Left hindlimb (tissue), 1 donor: Measurements from ENCODE around the gene C10orf71.

Experiments used
- DNase-seq: peaks from one replicate; pipeline ENCODE4 v3.0.0-alpha.2; 2018

Gene C10orf71

DNA sequence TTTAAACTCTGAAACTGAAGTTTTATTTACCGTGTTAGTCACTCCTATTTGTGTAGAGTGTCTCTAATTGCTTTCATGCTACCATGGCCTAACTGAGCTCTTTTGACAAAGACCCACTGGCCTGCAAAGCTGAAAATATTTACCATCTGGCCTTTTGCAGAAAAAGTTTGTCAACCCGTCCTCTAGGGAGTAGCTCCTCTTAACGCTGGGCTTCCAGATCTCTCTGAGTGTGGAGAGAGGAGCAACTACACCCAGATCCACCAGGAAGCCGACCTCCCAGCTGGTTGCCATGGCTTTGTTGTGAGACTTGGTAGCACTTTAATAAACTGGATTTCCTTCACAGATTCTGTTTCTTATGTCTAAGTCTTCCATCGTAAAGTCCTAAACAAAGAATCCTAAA, 4.2 kb upstream of the C10orf71 start:
- no peak for DNase-seq

DNA sequence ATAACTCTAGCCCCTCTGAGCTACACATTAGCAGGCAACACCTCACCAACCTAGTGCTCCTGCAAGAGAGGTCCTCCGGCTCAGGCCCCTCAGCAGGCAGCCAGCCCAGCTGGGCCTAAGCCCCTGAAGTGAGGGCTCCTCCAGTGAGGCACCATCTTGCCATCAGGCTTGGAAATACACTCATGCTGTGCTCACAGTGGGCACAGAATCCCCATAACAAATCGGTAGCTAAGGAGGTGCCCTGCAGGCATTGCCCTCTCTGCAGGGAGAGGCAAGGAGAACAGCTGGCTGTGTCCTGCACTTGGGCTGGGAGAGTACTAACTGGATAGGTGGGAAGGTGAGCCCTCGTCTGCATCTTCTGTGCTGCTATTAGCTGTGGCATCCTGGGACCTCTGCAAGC, 3.7 kb upstream of the C10orf71 start:
- DNase-seq, result no peak

- DNase-seq, result no peak
Measured at GRCh38 chr10:49296382-49296781, 2.6 kb upstream of the C10orf71 start.

DNA sequence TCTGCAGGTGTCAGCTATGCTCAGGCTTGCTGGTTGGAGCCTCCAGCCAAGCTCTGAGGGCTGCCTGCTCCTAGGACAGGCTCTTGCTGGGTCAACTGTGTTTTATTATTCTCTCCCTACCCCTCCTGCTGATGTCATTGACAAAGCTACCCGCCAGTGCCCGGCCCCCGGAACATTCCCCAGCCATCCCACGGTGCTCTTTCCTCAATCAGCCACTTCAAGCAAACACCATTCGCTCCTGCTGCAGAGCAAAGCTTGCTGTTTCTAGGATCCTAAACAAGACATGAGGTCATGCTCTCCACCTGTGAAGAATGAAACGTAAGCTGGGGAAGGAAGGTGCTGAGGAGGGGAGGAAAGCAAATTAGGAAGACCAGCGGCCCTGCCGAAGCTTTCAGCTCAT, 2.1 kb upstream of the C10orf71 start:
- no peak for DNase-seq

DNA sequence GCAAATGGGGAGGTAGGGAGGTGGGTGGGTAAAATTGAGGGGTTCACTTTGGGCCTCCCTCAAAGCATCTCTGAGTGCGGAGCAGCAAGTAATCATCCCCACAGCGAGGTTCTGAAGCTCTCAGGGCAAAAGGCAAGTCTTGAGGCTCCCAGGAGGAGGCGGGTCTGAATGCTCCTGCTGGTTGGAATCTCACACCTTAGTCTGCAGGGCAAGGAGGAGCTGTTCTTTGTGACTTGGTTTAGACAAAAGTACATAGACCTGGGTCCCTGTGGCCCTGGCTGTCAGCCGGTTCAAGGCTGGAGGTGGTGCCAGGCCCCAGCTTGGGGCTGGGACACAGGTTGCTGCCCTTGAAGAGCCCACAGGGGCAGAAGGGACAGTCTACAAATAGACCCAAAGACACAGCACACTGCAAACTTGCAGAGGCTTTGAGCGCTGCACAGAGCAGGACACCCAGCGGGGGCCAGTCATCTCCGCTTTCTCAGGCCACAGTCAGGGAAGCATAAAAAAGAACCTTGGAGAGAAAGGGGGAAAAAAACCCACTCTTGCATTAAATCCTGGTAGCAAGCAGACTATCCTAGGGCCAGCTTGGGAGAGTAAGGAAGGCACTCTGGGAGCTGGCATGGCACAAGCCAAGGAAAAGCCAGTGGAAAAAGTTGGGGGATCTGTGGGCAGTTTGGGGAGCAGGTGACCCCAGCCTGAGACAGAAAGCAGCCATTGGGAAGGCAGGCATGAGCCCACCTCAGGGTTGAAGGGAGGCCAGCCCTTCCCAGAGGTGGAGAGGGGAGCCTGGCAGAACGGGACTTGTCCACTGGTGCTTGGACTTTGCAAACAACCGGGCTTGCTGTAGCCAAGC, 926 bp upstream of the C10orf71 start:
- no peak for DNase-seq

- DNase-seq, result peak; percentile 51
Measured at GRCh38 chr10:49298671-49298982, 343 bp upstream of the C10orf71 start.

- no peak for DNase-seq
Measured at GRCh38 chr10:49299816-49300139, 808 bp downstream of the C10orf71 start.

DNA sequence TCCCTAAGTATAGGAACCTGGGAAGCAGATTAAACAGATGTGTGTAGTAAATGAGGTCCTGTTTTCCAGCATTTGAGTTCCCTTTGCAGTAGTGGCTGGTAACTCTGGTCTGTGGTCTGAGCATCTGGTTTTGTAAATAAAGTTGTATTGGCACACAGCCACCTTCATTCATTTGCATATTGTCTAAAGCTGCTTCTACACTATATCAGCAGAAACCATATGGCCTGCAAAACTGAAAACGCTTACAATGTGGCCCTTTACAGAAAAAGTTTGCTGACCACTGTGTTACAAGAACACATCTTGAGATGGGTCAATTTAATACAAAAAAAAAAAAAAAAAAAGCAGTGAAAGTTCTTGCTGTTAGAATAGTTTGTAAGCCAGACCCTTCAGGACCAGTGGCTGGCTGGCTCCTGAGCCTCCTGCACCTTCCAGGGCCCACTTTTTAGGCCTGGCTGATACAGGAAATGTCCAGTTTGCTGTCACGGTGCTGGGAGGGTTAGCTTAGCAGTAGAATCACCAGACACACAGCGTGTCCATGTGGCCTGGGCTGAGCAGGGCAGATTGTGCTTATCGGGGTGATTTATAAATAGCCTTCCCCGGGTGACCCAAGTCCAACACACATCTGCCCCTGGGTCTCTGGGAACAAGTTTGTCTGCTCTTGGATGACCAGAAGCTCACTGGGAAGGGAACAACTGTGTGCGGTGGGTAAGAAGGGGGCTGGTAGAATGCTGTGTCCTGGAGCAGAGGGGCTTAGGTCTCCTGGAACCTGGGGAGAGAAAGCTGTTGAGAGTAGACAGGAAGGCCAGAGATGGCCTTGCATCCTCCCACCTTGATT, 1.4 kb downstream of the C10orf71 start:
- DNase-seq, result no peak

DNA sequence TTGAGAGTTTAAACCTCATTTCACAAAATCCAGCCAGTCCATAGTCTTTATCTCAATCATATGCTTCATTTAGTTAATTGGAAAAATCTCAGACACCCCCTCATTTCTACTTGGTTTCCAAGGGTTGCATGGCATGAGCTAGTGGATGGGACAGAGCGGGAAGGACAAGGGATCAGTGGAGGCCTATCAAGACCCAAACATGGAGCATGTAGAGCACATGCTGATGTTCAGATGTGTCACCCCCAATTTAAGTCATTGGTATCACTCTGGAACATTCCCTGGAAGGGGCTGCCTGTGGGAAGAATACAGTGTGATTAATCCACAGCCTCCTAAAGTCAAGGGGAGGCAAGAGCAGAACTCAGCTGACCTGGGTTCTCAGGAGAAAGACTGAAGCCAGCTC, 2.3 kb downstream of the C10orf71 start:
- no peak for DNase-seq

GRCh38 chr10:49302088-49302487, 3.1 kb downstream of the C10orf71 start:
- no peak for DNase-seq

DNA sequence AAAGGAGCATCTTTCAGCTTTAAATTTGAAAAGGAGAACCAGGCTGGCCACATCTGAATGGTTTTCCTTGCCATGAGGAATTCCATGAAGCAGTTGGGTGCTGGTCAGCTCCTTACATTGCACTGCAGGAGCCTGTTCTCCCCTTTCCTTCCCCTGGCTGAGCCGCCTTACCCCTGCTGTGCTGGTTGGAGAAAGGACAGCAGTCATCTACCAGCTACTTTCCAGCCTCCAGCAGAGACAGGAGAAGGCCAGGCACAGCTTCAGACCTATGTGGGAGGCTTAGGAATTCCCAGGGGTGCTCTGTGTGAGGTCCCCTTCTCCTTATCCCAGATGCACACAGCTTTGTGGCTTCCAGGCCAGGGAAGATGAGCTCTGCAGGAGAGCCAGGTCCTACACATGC, 4.7 kb downstream of the C10orf71 start:
- DNase-seq, result no peak

GRCh38 chr10:49304137-49304536, 5.2 kb downstream of the C10orf71 start:
- no peak for DNase-seq

- no peak for DNase-seq
Measured at GRCh38 chr10:49307921-49308320, 9.0 kb downstream of the C10orf71 start.

DNA sequence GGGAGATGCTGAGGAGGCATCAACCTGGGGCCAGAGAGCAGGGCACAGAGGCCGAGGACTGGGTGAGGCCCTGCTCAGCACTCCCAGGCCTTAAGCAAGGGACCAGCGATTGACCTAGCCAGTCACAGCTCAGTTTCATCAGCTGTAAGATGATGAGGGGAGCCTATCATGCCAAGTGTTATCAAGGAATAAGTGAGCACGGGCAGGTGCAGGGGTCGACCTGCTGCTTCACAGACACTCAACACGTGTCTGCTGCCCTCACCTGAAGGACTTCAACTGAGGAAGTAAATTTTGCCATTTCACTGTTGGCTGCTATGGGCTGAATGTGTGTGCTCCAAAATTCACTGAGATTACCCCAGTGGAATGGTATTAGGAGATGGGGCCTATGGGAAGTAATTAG, 9.9 kb downstream of the C10orf71 start:
- no peak for DNase-seq

DNA sequence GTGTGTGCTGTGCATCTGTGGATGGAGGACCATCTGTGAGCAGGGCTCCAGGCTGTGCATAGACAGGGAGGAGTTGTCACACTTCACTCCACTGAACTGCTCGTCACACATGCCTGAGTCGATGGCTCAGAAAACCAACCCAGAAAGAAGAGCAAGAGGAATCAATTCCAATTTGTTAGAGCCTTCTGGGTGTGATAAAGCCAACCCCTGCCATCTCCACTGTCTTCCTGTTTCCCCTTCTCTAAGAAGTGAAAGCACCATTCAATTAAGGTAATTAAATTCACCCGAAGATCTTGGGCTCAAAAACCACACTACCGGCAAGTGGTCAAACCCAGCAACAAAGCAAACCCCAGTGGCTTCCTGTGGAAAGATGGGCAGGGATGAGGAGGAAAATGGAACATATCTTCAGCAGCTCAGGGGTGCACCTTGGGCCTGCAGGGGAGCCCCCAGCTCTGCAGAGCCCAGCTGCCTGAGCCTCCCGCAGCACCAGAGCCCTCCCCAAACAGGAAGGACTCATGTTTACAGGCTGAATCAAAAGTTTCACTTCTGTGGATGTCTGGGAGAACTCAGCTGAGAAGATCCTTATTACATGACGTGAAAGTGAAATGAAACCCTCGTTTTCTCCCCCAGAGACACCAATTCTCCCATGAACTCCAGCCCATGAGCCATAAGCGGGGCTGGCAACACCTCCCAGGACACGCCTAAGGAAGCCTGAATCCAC, 10.9 kb downstream of the C10orf71 start:
- DNase-seq, result no peak

DNA sequence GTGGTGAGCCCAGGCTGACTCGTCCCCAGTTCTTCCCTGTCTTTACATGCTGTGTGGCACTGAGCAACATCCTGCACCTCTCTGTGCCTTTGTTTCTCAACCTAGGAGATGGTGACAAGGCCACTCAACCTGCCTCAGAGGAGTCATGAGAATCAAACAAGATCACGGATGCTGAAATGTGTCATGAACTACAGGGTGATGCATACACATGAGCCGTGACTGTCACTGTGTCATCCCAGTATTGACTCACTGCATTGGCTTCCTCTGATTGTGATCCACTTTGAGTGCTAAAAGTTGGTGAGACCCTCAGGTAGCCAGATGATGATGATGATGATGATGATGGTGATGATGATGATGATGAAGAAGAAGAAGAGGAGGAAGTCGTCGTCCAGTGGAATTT, 11.5 kb downstream of the C10orf71 start:
- DNase-seq, result no peak

DNA sequence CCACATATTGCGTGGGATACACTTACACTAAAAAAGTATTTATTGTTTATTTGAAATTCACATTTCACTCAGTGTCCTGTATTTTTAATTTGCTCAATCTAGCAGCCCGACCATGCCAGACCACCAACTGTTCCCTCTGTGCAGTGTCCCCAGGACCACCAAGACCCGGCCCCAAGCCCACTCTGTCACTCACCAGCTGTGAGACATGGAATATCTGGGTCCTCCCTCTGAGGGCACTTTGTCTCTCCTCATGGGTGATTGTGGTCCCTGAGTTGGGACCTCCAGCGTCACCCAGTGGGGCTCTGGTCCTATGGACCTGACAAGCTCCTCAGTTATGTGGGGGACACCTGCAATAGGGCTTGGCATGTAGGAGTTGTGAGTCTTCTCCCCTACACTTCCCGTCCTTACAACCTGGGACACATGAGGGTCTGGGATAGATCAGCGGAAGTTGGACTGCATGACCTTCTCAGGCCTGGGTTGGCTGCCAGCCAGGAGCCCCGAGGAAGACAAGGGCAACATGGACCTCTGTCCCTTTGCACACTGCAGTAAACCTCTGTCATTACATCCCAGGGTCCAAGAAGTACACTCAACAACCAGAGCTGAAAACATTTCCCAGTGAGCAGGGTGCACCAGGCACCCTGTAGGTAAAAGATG, 12.1 kb downstream of the C10orf71 start:
- DNase-seq, result no peak

DNA sequence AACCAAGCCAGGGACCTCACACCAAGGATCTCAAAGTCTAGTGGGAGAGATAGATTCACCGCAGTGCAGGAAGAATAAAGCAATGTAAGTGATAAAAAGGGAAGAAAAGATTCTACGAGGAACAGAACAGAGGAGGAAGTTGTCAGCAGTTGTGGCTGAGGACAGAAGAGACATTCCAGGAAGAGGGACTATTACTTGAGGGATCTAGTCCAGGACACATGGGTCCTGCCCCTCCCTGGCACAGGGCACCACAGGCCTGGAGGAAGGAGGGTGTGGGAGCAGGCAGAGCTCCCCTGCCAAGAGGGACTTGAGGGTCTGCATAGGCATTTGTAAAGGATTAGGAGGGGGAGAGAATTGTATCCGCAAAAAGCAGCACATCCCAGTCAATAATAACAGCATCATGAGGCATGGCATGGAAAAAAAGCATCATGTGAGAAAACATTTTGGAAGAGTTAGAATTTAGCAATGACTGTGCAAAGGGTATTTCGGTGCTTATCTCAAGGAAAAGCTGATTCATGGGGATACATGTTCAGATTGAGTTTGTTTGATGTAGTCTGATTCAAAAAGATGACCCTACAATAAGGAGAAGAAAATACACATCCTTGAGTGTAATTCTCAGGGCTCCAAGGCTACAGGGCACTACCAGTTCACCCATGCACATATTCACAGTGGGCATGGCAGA, 12.7 kb downstream of the C10orf71 start:
- DNase-seq, result no peak

DNA sequence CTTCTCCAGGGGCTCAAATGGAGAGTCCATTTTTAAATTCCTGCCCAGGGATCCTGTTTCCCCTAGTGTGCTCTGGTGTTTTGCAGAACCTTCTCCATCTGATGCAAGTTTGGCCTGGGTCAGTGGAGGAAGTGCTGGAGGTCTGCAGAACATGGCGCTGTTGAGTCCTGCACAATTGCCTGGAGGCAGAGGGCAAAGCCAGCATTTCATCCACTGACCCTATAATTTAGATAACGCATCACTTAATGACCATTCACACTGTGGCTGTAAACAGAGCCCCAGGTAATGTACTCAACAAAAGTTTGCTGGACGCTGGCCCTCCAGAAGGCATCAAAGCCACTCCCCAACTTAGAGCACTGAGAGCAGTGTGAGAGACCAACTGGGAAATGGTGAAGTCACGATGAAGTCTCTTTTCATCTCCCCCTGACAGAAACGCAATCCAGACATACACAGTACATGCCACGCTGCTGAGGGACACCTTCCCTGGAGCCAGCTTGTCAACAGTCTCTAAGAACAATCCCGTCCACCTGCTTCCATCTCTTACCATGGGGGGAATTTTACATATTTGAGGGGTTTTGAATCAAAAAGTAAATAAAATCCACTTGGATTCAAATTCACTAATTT, 13.4 kb downstream of the C10orf71 start:
- DNase-seq, result no peak

GRCh38 chr10:49313501-49314070, 14.6 kb downstream of the C10orf71 start:
- DNase-seq, result no peak

- DNase-seq, result no peak
Measured at GRCh38 chr10:49314806-49315205, 15.8 kb downstream of the C10orf71 start.

GRCh38 chr10:49318028-49318427, 19.1 kb downstream of the C10orf71 start:
- no peak for DNase-seq
